ENCODE data around the gene TRAM2.

DNA sequence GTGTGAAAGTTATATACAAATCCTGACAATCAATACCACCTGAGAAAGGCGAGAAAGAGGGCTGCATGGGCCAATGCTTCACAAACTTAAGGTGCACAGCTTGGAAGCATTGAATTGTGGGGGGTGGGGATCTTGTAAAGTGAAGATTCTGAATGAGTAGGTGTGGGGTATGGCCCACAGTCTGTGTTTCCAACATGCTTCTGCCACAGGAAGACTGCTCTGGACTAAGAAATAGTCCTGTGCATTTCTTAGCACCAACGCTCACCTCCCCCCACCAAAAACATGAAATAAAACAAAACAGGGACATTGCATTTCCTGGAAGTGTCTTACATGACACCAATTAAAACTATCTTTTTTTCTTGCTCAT, 21.9 kb upstream of the TRAM2 start:
- TF ChIP-seq GATA2 (IDR thresholded peaks at IDR 0.05; ENCODE audit: low read depth, low read length): no peak
- TF ChIP-seq GATA3 (IDR thresholded peaks at IDR 0.05; ENCODE audit: low read depth, low read length): no peak

Measured in SH-SY5Y (cell line).